DMS79 treated with DMSO at 0.1 percent for 48 hours (cell line): ENCODE measurements around the gene ABL2.

ENCODE experiments used
- DNase-seq: peaks from one replicate; lab custom pipeline; 2025; lab: John Stamatoyannopoulos, UW

The ABL2 gene

GRCh38 chr1:179092896-179093461, 136.5 kb downstream of the ABL2 start:
- no peak for DNase-seq

DNA sequence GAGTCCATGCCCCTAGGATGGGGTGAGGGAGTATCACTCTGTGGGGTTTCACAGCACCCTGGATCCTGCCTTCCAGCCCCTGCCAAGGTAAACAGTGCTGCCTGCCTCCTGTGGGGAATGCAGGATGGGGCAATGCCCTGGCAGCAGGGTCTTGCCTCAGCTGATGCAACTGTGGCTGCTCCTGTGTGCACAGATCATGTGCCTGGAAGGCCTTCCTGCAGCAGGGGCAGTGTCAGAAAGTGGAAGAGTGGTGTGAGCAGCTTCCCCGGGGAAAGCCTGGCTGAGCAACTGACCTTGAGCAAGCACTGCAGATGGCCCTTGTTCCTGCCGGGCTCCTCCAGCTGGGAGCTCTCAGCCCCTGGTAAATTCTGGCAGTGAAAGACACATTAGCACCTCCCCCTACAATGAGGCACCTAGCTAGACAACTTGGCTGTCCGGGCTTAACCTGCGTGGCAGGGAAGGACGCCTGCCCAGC, 137.7 kb downstream of the ABL2 start:
- no peak for DNase-seq

- DNase-seq = no peak
Measured at GRCh38 chr1:179090923-179091322, 138.6 kb downstream of the ABL2 start.

- no peak for DNase-seq
Measured at GRCh38 chr1:179090522-179090921, 139.0 kb downstream of the ABL2 start.

- DNase-seq = no peak
Measured at GRCh38 chr1:179089827-179090482, 139.5 kb downstream of the ABL2 start.

- no peak for DNase-seq
Measured at GRCh38 chr1:179087665-179088064, 141.8 kb downstream of the ABL2 start.

GRCh38 chr1:179083533-179083932, 145.9 kb downstream of the ABL2 start:
- DNase-seq = no peak

DNA sequence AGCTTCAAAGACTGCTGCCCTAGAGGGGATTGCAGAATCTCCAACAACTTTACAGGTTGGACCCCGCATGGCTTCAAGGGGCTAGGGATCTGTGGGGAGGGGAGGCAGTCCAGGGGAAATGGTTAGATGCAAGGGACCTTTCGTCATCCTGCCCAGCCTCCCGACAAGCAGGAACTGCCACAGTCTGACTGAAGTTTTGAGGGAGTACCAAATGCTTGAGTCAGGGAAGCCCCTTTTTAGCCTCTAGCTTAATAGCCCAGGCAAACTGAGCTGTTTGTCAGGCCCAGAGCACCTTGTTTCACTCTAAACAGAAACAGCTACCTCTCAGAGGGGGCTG, 146.5 kb downstream of the ABL2 start:
- DNase-seq = no peak

GRCh38 chr1:179082333-179082998, 147.0 kb downstream of the ABL2 start:
- peak; percentile 12 for DNase-seq

DNA sequence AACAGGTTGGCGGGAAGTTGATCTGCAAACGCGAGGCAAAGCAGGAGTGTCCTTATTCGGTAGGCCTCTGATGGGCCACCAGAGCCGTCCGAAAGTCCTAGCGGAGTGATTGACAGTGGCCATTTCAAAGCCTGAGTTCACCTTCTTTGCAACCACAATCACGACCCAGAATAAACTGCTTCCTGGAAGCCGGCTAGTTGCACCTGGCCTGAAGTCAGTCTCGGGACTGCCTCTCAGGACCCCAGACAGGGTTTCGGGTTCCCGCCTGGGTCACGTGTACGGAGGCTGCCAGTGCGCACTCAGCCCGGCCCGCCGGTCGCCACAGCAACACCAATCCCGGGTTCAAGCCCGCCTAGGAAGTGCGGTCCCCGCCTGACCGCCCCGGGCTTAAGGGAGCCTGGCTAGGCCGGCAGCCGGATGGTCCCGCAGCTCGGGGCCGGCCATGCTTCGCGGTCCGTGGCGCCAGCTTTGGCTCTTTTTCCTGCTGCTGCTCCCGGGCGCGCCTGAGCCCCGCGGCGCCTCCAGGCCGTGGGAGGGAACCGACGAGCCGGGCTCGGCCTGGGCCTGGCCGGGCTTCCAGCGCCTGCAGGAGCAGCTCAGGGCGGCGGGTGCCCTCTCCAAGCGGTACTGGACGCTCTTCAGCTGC, 147.7 kb downstream of the ABL2 start, which contains the start of gene TOR3A:
Gene TOR3A, plus strand, starts transcription at position 384 of the 646 bp plus-strand sequence. Its CDS starts 59 bp downstream, at position 443.
- peak; percentile 84 for DNase-seq

DNA sequence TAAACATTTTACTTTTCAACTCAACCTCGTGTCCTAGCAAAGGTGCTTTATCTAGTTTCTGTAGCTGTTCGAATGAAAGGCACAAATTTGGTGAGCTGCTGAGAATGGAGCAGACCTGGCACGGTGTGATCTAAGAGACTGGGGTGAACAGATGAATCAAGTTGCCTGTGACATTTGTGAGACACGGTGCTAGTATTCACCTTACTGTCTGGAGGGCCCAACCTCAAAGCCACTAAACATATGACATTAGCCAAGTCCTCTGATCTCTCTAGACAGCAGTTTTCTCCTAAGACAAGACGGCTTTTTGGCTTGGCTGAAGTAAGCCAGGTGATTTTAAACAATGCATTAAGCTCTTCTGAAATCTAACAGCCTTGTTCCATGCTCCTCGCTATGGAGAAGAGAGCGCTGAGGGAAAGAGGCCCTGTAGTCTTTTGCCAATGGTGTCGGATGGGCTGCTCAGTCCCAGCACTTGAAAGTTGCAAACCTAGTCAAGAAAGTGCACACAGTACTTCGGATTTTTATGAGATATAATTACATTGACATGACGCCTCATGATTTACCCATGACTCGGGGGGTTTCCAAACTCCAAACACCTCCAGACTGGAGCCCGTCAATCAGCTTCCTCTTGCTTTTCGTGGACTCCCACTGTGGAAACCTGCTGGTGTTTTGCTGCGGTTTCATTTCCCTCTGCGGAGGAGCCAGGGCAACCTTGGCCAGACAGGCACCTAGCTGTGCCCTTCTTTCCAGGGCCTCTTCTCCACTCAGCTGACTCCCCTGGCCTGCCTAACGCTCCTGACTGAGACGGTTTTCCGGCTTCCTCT, 148.4 kb downstream of the ABL2 start:
- no peak for DNase-seq

- peak; percentile 59 for DNase-seq
Measured at GRCh38 chr1:179079113-179079761, 150.2 kb downstream of the ABL2 start.

DNA sequence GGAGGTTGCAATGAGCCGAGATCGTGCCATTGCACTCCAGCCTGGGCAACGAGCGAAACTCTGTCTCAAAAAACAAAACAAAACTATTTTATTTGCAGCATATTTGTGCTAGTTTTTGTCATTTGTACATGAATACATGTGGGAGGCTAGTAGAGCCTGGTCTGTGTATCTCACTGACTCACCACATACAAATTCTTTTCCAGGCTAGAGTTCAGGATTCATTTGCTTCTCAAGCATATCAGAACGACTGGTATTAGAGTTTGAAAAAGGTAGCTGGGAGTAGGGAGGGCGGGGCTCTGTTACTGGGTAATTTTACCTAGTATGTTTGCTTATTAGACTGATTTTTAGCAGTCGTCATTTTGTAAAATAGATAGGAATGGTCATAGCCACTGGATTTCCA, 152.1 kb downstream of the ABL2 start:
- no peak for DNase-seq

DNA sequence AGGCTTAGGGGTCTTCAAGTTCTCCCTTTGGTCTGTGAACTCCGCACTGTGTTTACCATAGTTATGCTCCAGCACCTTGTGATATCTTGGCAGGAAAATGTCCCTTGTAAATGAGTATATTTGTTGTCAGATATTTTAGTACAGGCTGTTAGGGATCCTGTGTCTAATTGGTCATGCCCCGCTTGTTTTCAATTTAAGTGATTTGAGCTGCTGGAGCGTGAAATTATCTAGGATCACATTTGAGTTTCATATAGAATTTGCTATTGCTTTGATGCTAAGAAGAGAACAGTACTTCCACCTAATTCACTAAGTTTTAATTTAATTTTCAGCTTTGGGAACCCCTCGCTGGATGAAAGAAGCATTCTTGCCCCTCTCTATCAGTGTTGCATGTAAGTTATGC, 163.0 kb downstream of the ABL2 start:
- no peak for DNase-seq

GRCh38 chr1:179061360-179062282, 167.9 kb downstream of the ABL2 start:
- no peak for DNase-seq

- DNase-seq = no peak
Measured at GRCh38 chr1:179058487-179059483, 170.7 kb downstream of the ABL2 start.

GRCh38 chr1:179055937-179056336, 173.5 kb downstream of the ABL2 start:
- no peak for DNase-seq

DNA sequence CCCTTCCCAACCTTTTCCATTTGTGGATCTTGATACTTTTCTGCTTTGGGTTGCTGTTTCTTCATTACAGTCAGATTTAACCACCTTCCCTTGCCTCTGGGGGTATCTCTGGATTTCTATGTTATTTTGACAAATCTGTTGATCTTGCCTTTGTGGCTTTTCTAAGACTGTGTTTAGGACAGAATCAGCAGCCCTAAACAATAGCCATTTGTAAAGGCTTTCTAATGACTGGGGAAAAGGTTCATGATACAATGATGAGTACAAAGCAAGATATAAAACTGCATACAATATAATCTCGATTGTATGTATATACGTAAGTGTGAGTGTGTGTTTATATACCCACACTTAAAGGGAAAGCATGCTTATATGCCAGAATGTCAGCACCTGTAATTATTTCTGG, 176.0 kb downstream of the ABL2 start:
- no peak for DNase-seq

DNA sequence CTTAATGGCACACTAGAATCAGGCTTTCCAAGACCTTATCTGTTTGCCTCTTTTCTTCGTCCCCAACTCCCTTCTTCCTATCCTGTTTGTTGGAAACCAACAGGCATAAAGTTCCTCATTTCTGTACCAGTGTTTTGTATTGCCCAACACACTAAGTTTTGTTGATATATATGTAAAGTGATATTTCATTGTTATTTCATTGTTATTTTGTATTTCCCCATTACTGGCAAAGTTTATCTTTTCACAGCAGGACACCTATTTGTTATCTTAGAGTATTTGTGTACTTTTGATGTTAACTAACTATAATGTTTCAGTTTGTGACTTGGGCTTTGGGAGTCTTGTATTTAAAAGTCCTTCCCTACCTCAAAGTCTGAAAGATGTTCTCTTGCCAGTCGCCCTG, 176.7 kb downstream of the ABL2 start:
- DNase-seq = no peak
